HCT116 (cell line): Measurements from ENCODE around the gene AVL9.
"Not testable (repeated sequence)": the region's sequence is repeated elsewhere in the genome, so short reads cannot be mapped to it uniquely, and the experiment has no call there.

Experiments
- CTCF ChIP-seq, 3 experiments: fragments of 200-600 bp in 1 of 3; sonication (generic) in 1 of 3; IDR thresholded peaks in 2 of 3; conservative IDR thresholded peaks in 1 of 3; 2 replicates each; pipeline ENCODE4 v1.5.1; 2012 to 2017; ENCODE audit warnings: low read depth in 2 of 3, low read length in 2 of 3, antibody characterized with exemption in 1 of 3, borderline replicate concordance in 1 of 3, control low read depth in 1 of 3, mild to moderate bottlenecking in 1 of 3, mixed read lengths in 1 of 3, mixed run types in 1 of 3, moderate library complexity in 1 of 3; ENCODE audit not compliant: insufficient read depth in 1 of 3
- EGR1 ChIP-seq: IDR thresholded peaks from 2 replicates; pipeline ENCODE4 v1.6.1; 2012; ENCODE audit warnings: low read depth
- EZH2 ChIP-seq: fragments of 200-600 bp; sonication (generic); IDR thresholded peaks from 2 replicates; pipeline ENCODE4 v1.6.1; 2017; ENCODE audit warnings: antibody characterized with exemption, mixed run types
- EZH2phosphoT487 ChIP-seq: fragments of 200-600 bp; IDR thresholded peaks from 2 replicates; pipeline ENCODE4 v1.6.1; 2018; ENCODE audit warnings: antibody characterized with exemption, borderline replicate concordance
- MAX ChIP-seq: IDR thresholded peaks from 2 replicates; pipeline ENCODE4 v1.6.1; 2012
- POLR2A ChIP-seq: IDR thresholded peaks from 2 replicates; pipeline ENCODE4 v1.7.0; 2011; ENCODE audit warnings: borderline replicate concordance; ENCODE audit not compliant: insufficient read depth, insufficient read length; ENCODE audit errors: extremely low read depth
- POLR2AphosphoS5 ChIP-seq: IDR thresholded peaks from 2 replicates; pipeline ENCODE4 v1.6.1; 2011; ENCODE audit warnings: mild to moderate bottlenecking, low read depth, low read length, moderate library complexity

GRCh38 chr7:32633446-32633845, 138.2 kb downstream of the AVL9 start:
- not testable (repeated sequence) for TF ChIP-seq POLR2A; CTCF (IDR thresholded peaks at IDR 0.05 in 2 of 3, conservative IDR thresholded peaks at IDR 0.05 in 1 of 3; ENCODE audit: borderline replicate concordance in 1 of 3, insufficient read depth in 1 of 3, low read depth in 2 of 3, low read length in 2 of 3); POLR2AphosphoS5; EZH2; EZH2phosphoT487; EGR1; MAX
